Endothelial cell (in vitro differentiated cells): ENCODE results near the gene ALK. TPM values are rescaled to one million over a fixed set of nuclear protein-coding genes. Genes with fewer than 3 reads are reported as not detected.

ENCODE experiments used
- DNase-seq: peaks from one replicate; pipeline ENCODE4 v3.0.0; 2021; ENCODE audit warnings: low spot score
- H3K27ac Mint-ChIP-seq: one replicate; pipeline ENCODE4 v1.8.0; 2021; ENCODE audit warnings: mixed read lengths, inconsistent platforms; ENCODE audit not compliant: unreplicated experiment
- H3K27me3 Mint-ChIP-seq: one replicate; pipeline ENCODE4 v1.8.0; 2021; ENCODE audit warnings: mild to moderate bottlenecking, moderate library complexity, mixed read lengths, inconsistent platforms; ENCODE audit not compliant: unreplicated experiment
- H3K36me3 Mint-ChIP-seq: one replicate; pipeline ENCODE4 v1.8.0; 2021; ENCODE audit warnings: mild to moderate bottlenecking, low read depth, mixed read lengths, inconsistent platforms; ENCODE audit not compliant: unreplicated experiment
- H3K4me1 Mint-ChIP-seq: one replicate; pipeline ENCODE4 v1.8.0; 2021; ENCODE audit warnings: mild to moderate bottlenecking, mixed read lengths, inconsistent platforms; ENCODE audit not compliant: unreplicated experiment
- H3K4me3 Mint-ChIP-seq: one replicate; pipeline ENCODE4 v1.8.0; 2021; ENCODE audit warnings: mild to moderate bottlenecking, mixed read lengths, inconsistent platforms; ENCODE audit not compliant: unreplicated experiment
- H3K9me3 Mint-ChIP-seq: one replicate; pipeline ENCODE4 v1.8.0; 2021; ENCODE audit warnings: mixed read lengths, inconsistent platforms; ENCODE audit not compliant: unreplicated experiment
- CTCF ChIP-seq: fragments of 200-600 bp; sonication (generic); IDR thresholded peaks from one replicate; pipeline ENCODE4 v1.5.0; 2021; ENCODE audit warnings: antibody characterized with exemption; ENCODE audit not compliant: unreplicated experiment
- total RNA-seq: library from RNA; stranded (reverse); fragmentation: NEBNext Ultra II Directional; extraction: Animal tissue kit (Norgen Biotek cat#: 25700); gene quantifications from one replicate; pipeline ENCODE4 v1.2.1, GENCODE V29; 2021; ENCODE audit not compliant: unreplicated experiment

Gene ALK
- total RNA-seq, 1 donor from 2014 or later, result 0.05 TPM

- peaks cover 5% of the 10 kb centered on the region for H3K4me1 Mint-ChIP-seq
- H3K27ac Mint-ChIP-seq, result no peak overlapping the region
- no peak for TF ChIP-seq CTCF
- no peak for DNase-seq
- no peaks in the 10 kb centered on the region for H3K36me3 Mint-ChIP-seq
- H3K4me3 Mint-ChIP-seq, result no peak overlapping the region
- H3K9me3 Mint-ChIP-seq, result no peaks in the 10 kb centered on the region
- H3K27me3 Mint-ChIP-seq, result peaks cover 1% of the 10 kb centered on the region
Measured at GRCh38 chr2:29706171-29706720, 215.1 kb downstream of the ALK start.

- H3K27me3 Mint-ChIP-seq, result peaks cover 3% of the 10 kb centered on the region
- H3K9me3 Mint-ChIP-seq, result no peaks in the 10 kb centered on the region
- no peak for DNase-seq
- no peak overlapping the region for H3K4me3 Mint-ChIP-seq
- H3K4me1 Mint-ChIP-seq, result peaks cover 5% of the 10 kb centered on the region
- H3K36me3 Mint-ChIP-seq, result no peaks in the 10 kb centered on the region
- no peak for TF ChIP-seq CTCF
- no peak overlapping the region for H3K27ac Mint-ChIP-seq
Measured at GRCh38 chr2:29705616-29706015, 215.8 kb downstream of the ALK start.

- Mint-ChIP-seq H3K36me3 (no peaks in the 10 kb centered on the region), H3K9me3 (no peaks in the 10 kb centered on the region), H3K27me3 (peaks cover 3% of the 10 kb centered on the region), H3K27ac (no peak overlapping the region), H3K4me3 (no peak overlapping the region), H3K4me1 (peaks cover 5% of the 10 kb centered on the region)
- TF ChIP-seq CTCF, result no peak
- no peak for DNase-seq
Measured at GRCh38 chr2:29703336-29703735, 218.1 kb downstream of the ALK start.

- Mint-ChIP-seq H3K9me3 (no peaks in the 10 kb centered on the region), H3K27me3 (peaks cover 3% of the 10 kb centered on the region), H3K4me1 (peaks cover 5% of the 10 kb centered on the region), H3K4me3 (no peak overlapping the region), H3K27ac (no peak overlapping the region), H3K36me3 (no peaks in the 10 kb centered on the region)
- TF ChIP-seq CTCF, result no peak
- no peak for DNase-seq
Measured at GRCh38 chr2:29702276-29702675, 219.1 kb downstream of the ALK start.

GRCh38 chr2:29700560-29700959 is 220.8 kb downstream of the ALK start:
- H3K36me3 Mint-ChIP-seq, result no peaks in the 10 kb centered on the region
- H3K4me3 Mint-ChIP-seq, result no peak overlapping the region
- TF ChIP-seq CTCF, result no peak
- no peak overlapping the region for H3K27ac Mint-ChIP-seq
- H3K4me1 Mint-ChIP-seq, result peaks cover 5% of the 10 kb centered on the region
- no peaks in the 10 kb centered on the region for H3K9me3 Mint-ChIP-seq
- peaks cover 2% of the 10 kb centered on the region for H3K27me3 Mint-ChIP-seq
- no peak for DNase-seq
